ENCODE data around the gene ZFP2.

GRCh38 chr5:178965465-178966055 lies 69.8 kb downstream of the ZFP2 start:
- no peak for TF ChIP-seq POLR2A (IDR thresholded peaks at IDR 0.05)
- TF ChIP-seq, protein P1, sequence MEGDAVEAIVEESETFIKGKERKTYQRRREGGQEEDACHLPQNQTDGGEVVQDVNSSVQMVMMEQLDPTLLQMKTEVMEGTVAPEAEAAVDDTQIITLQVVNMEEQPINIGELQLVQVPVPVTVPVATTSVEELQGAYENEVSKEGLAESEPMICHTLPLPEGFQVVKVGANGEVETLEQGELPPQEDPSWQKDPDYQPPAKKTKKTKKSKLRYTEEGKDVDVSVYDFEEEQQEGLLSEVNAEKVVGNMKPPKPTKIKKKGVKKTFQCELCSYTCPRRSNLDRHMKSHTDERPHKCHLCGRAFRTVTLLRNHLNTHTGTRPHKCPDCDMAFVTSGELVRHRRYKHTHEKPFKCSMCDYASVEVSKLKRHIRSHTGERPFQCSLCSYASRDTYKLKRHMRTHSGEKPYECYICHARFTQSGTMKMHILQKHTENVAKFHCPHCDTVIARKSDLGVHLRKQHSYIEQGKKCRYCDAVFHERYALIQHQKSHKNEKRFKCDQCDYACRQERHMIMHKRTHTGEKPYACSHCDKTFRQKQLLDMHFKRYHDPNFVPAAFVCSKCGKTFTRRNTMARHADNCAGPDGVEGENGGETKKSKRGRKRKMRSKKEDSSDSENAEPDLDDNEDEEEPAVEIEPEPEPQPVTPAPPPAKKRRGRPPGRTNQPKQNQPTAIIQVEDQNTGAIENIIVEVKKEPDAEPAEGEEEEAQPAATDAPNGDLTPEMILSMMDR (IDR thresholded peaks at IDR 0.05) = no peak
